ENCODE measurements around the gene CCDC188.

Gene CCDC188

GRCh38 chr22:20188567-20188877 lies 37.7 kb upstream of the CCDC188 start:
- H3K4me3 ChIP-seq (ENCODE audit: low read depth, low read length): no peak overlapping the region

GRCh38 chr22:20187777-20188566 lies 37.1 kb upstream of the CCDC188 start:
- TF ChIP-seq CTCF (IDR thresholded peaks at IDR 0.05; ENCODE audit: borderline replicate concordance, insufficient read depth, low read depth, low read length): no peak

More at GRCh38 chr22:20188567-20188877, 37.7 kb upstream of the CCDC188 start:
- no peak for TF ChIP-seq CTCF (IDR thresholded peaks at IDR 0.05; ENCODE audit: borderline replicate concordance, insufficient read depth, low read depth, low read length)

GRCh38 chr22:20186871-20187546 lies 36.2 kb upstream of the CCDC188 start:
- no peak overlapping the region for H3K4me3 ChIP-seq (ENCODE audit: low read depth, low read length)
- no peak for TF ChIP-seq CTCF (IDR thresholded peaks at IDR 0.05; ENCODE audit: borderline replicate concordance, insufficient read depth, low read depth, low read length)

More at GRCh38 chr22:20187777-20188566, 37.1 kb upstream of the CCDC188 start:
- H3K4me3 ChIP-seq (ENCODE audit: low read depth, low read length): no peak overlapping the region

- H3K4me3 ChIP-seq (ENCODE audit: low read depth, low read length): no peak overlapping the region
- 0 out of 2 replicates have a peak, but pooled peaks have one; percentile 9 for TF ChIP-seq CTCF (IDR thresholded peaks at IDR 0.05; ENCODE audit: borderline replicate concordance, insufficient read depth, low read depth, low read length)
Observed at GRCh38 chr22:20186183-20186870, 35.5 kb upstream of the CCDC188 start.

- TF ChIP-seq CTCF (IDR thresholded peaks at IDR 0.05; ENCODE audit: borderline replicate concordance, insufficient read depth, low read depth, low read length): no peak
- H3K4me3 ChIP-seq (ENCODE audit: low read depth, low read length): no peak overlapping the region
Observed at GRCh38 chr22:20185750-20186149, 34.9 kb upstream of the CCDC188 start.

- TF ChIP-seq CTCF (IDR thresholded peaks at IDR 0.05; ENCODE audit: borderline replicate concordance, insufficient read depth, low read depth, low read length): no peak
Observed at GRCh38 chr22:20184501-20185165, 33.8 kb upstream of the CCDC188 start.

More at GRCh38 chr22:20184501-20185165, 33.8 kb upstream of the CCDC188 start:
- H3K4me3 ChIP-seq (ENCODE audit: low read depth, low read length): no peak overlapping the region

All from GM12875 (cell line).